T-helper 2 cell treated with Interferon-gamma antibody and Interleukin-4, amounts not matched to agents 5 μg/mL and 100 μg/mL, for 36 hours (primary cell): ENCODE results near the gene MRPL48.

Source experiments
- DNase-seq: peaks from one replicate; pipeline ENCODE4 v3.0.0; 2021; ENCODE audit warnings: low spot score
- H3K27ac Mint-ChIP-seq: one replicate; pipeline ENCODE4 v1.8.0; 2021; ENCODE audit warnings: mild to moderate bottlenecking, mixed read lengths
- H3K27me3 Mint-ChIP-seq: one replicate; pipeline ENCODE4 v1.8.0; 2021; ENCODE audit warnings: low read depth, mixed read lengths
- H3K36me3 Mint-ChIP-seq: one replicate; pipeline ENCODE4 v1.8.0; 2021; ENCODE audit warnings: low read depth, mixed read lengths
- H3K4me1 Mint-ChIP-seq: one replicate; pipeline ENCODE4 v1.8.0; 2021; ENCODE audit warnings: low read depth, mixed read lengths
- H3K4me3 Mint-ChIP-seq: one replicate; pipeline ENCODE4 v1.8.0; 2022; ENCODE audit warnings: mild to moderate bottlenecking, moderate library complexity, mixed read lengths
- H3K9me3 Mint-ChIP-seq: one replicate; pipeline ENCODE4 v1.8.0; 2021; ENCODE audit warnings: mixed read lengths

Gene MRPL48

DNA sequence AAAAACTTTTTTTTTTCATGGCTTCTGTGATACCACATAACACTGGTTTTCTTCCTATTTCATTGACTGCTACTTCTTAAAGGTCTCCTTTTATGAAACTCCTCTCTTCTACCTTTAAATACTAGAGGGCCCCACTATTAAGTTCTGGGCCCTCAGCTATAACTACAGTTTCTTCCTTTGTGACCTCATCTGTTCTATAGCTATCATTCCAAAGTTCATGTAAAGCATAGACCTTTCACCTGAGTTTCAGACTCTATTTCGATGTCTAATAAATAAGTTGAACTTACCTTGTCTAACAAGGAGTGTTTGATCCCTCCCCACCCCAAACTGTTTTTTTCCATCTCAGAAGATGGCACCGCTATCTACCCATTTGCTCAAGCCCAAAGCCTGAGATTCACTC is 124.4 kb downstream of the MRPL48 start:
- Mint-ChIP-seq H3K27ac (no peak overlapping the region), H3K4me1 (peaks cover 2% of the 10 kb centered on the region), H3K4me3 (no peak overlapping the region), H3K9me3 (no peaks in the 10 kb centered on the region), H3K27me3 (no peaks in the 10 kb centered on the region), H3K36me3 (peaks cover 30% of the 10 kb centered on the region)
- DNase-seq, result no peak

- Mint-ChIP-seq H3K27ac (peak overlapping the region; percentile 23), H3K4me3 (no peak overlapping the region), H3K4me1 (peaks cover 2% of the 10 kb centered on the region), H3K9me3 (no peaks in the 10 kb centered on the region), H3K36me3 (peaks cover 34% of the 10 kb centered on the region), H3K27me3 (no peaks in the 10 kb centered on the region)
- no peak for DNase-seq
These were observed 125.8 kb downstream of the MRPL48 start for GRCh38 chr11:73913472-73913871.

DNA sequence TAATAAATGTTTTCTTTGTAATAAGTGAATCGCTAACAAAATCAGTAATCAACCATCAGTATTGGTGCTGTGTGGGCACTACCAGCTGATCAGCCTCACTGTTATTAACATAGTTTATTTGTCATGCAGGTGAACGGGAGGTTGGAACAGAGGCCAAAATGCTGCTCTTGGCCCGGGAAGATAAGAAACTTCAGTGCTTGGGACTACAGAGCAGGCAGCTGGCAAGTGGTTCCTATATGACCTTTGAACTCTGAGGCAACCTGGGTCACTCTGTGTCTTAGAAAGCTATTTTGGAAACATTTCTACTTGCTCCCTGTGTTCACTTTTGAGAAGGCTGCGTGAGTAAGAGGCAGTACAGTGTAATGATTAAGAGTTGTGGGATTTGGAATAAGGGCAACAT is 126.6 kb downstream of the MRPL48 start:
- H3K9me3 Mint-ChIP-seq, result no peaks in the 10 kb centered on the region
- no peaks in the 10 kb centered on the region for H3K27me3 Mint-ChIP-seq
- no peak for DNase-seq
- H3K27ac Mint-ChIP-seq, result no peak overlapping the region
- peaks cover 2% of the 10 kb centered on the region for H3K4me1 Mint-ChIP-seq
- peaks cover 39% of the 10 kb centered on the region for H3K36me3 Mint-ChIP-seq
- no peak overlapping the region for H3K4me3 Mint-ChIP-seq
